ENCODE measurements around the gene TTC34.

The TTC34 gene

GRCh38 chr1:2834146-2834475 lies 32.6 kb upstream of the TTC34 start:
- TF ChIP-seq CTCF (IDR thresholded peaks at IDR 0.05; ENCODE audit: low read depth, low read length, missing control alignments), result no peak
- no peak for DNase-seq (ENCODE audit: extremely low read depth, low read depth)
- no peak overlapping the region for H3K4me3 ChIP-seq (replicated peaks; ENCODE audit: low read depth, low read length)

GRCh38 chr1:2833454-2834145 lies 32.1 kb upstream of the TTC34 start:
- no peak for TF ChIP-seq CTCF (IDR thresholded peaks at IDR 0.05; ENCODE audit: low read depth, low read length, missing control alignments)
- H3K4me3 ChIP-seq (replicated peaks; ENCODE audit: low read depth, low read length), result no peak overlapping the region
- DNase-seq (ENCODE audit: extremely low read depth, low read depth), result no peak

GRCh38 chr1:2832506-2833453 lies 31.3 kb upstream of the TTC34 start:
- no peak for TF ChIP-seq CTCF (IDR thresholded peaks at IDR 0.05; ENCODE audit: low read depth, low read length, missing control alignments)
- no peak overlapping the region for H3K4me3 ChIP-seq (replicated peaks; ENCODE audit: low read depth, low read length)
- no peak for DNase-seq (ENCODE audit: extremely low read depth, low read depth)

- no peak for TF ChIP-seq CTCF (IDR thresholded peaks at IDR 0.05; ENCODE audit: low read depth, low read length, missing control alignments)
- no peak for DNase-seq (ENCODE audit: extremely low read depth, low read depth)
- no peak overlapping the region for H3K4me3 ChIP-seq (replicated peaks; ENCODE audit: low read depth, low read length)
These were observed 30.2 kb upstream of the TTC34 start for GRCh38 chr1:2831596-2832212.

- DNase-seq (ENCODE audit: extremely low read depth, low read depth), result no peak
- no peak overlapping the region for H3K4me3 ChIP-seq (replicated peaks; ENCODE audit: low read depth, low read length)
- TF ChIP-seq CTCF (IDR thresholded peaks at IDR 0.05; ENCODE audit: low read depth, low read length, missing control alignments), result no peak
These were observed 29.4 kb upstream of the TTC34 start for GRCh38 chr1:2830761-2831425.

GRCh38 chr1:2829846-2830615 lies 28.5 kb upstream of the TTC34 start:
- TF ChIP-seq CTCF (IDR thresholded peaks at IDR 0.05; ENCODE audit: low read depth, low read length, missing control alignments), result no peak
- no peak overlapping the region for H3K4me3 ChIP-seq (replicated peaks; ENCODE audit: low read depth, low read length)
- no peak for DNase-seq (ENCODE audit: extremely low read depth, low read depth)
